Measurements from ENCODE around the gene THAP3.
"Not testable (repeated sequence)": the region's sequence is repeated elsewhere in the genome, so short reads cannot be mapped to it uniquely, and the experiment has no call there.

Gene THAP3

DNA sequence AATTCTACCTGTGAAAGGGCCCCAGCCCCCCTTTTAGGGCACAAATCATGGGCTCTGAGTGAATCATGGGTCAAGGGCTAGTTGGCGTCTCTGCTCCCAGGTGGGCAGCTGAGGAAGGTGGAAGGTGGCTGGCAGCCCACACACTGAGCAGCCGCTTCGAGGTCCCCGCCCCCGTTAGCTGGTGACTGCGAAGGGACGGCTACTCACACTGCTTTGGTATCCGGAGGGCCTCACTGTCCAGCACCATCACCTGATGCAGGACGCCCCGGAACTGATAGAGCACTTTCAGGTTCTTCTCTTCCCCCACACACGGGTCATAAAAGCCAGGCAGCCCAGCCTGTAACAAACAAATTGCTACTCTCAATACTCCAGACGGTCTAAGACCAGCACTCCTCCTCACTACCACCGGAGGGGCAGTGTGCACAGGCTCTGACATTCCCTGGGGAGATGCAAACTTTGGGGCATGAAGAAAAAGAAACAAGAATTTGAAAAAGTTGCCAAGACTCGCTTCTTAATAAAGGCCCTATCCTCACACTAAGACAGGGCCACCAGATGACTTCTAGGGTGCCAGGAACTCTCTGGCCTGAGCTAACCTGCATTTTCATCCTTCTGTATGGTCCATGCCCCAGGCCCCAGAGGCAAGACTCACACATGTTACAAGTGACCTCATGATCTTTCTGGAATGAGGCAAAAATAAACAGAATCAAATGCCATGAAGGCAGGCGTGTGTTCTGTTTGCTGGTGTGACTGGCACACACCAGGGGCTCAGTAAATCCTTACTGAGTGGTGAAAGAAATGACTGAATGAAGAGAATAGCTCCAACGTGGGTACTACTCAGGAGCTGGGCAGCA, 11.5 kb downstream of the THAP3 start:
- DNase-seq, result no peak

DNA sequence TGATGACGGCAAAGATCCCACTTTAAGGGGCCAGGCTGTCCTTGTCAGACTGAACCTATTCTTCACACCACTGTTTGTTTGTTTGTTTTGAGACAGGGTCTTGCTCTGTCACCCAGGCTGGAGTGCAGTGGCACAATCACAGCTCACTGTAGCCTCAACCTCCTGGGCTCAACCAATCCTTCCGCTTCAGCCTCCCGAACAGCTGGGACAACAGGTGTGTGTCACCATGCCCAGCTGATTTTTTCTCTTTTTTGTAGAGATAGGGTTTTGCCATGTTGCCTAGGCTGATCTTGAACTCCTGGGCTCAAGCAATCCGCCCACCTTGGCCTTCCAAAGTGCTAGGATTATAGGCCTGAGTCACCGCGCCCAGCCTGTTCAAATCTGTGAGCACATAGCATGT, 12.1 kb downstream of the THAP3 start:
- DNase-seq, result not testable (repeated sequence)

DNA sequence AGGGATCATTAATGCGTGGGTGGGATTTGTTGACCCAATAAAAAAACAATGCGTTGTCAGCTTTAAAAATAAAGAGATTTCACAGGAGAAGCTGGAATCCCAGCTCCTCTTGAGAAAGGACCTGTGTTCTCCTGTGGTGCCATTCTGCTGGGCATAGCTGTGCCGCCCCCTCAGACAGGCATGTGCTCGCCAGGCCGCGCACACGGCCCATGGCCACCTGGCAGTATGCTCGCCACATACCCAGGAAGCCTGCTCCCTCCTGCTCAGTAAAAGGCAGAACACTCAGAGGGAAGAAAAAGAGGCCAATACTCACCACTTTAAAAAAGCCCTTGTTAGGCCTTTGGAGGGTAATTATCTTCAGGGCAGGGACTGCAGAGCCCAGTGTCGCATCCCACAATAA, 13.1 kb downstream of the THAP3 start:
- no peak for DNase-seq

DNA sequence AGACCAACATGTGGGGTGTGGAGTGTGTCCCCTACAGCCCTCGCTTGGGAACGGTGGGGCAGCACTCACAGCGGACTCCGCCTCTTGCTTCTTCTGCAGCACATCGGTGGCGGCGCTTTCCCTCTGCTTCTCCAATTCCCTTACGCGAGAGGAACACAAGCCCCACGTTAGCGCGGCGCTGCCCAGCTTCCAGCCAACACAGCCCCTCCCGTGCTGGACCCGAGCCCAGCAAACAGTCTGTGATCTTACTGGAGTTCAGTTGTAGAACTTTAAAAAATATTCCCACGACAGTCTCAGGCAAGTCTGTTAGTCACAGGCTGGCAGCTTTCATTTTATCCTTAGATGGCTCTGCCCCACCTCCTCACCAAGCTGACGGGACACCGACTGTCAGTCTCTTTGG, 13.6 kb downstream of the THAP3 start:
- DNase-seq, result no peak

DNA sequence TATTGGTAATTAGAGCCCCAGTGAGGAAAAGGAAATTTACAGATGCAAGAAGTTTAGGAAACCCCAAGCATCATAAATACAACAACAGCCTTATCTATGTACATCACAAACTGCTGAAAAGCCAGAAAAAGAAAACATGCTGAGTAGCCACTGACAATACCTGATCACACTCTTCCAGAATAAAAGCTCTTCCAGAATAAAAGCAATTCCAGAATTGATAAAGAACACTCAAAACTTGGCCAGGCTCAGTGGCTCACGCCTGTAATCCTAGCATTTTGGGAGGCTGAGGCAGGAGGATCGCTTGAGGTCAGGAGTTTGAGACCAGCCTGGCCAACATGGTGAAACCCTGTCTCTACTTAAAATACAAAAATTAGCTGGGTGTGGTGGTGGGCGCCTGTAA, 16.2 kb downstream of the THAP3 start:
- not testable (repeated sequence) for DNase-seq

DNA sequence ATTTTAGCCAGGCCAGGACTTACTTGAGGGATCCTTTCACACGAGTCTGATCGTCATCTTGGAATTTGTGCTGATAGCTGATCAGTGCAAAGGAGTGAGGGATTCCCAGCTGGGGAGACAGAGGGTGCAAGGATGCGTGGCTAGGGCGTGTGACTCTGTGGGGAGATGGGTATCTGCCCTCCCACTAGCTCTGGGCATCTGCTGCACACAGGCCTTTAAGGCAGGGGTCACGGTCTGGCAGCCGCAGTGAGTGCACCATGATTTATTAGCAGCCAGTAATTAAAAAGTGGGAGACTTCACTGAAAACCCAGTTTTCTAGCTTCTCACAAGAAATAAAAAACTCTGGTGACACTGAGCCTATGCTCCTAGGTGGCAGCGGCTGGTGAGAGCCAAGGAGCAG, 20.4 kb downstream of the THAP3 start:
- no peak for DNase-seq

DNA sequence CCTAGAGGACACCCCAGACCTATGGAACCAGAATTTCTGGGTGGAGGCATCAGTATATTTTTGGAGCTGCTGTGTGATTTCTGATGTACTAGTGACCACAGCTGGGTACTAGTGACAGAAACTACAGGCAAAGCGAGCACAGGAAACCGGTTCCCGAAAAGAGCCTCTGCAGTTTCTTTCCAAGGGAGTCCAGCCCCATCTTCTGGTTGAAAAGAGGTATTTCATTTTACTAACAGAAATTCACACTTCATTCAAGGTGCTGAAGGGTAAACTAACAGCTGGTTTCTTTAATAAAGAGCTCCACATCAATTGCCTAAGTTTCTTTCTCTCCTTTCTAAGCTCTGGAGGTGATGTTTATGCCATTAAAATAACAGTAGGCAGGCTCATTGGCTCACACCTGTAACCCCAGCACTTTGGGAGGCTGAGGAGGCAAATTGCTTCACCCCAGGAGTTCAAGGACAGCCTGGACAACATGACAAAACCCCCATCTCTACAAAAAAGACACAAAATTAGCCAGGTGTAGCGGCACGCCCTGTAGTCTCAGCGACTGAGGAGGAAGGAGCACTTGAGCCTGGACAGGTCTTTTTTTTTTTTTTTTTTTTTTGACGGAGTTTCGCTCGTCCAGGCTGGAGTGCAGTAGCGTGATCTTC, 22.0 kb downstream of the THAP3 start:
- no peak for DNase-seq

DNA sequence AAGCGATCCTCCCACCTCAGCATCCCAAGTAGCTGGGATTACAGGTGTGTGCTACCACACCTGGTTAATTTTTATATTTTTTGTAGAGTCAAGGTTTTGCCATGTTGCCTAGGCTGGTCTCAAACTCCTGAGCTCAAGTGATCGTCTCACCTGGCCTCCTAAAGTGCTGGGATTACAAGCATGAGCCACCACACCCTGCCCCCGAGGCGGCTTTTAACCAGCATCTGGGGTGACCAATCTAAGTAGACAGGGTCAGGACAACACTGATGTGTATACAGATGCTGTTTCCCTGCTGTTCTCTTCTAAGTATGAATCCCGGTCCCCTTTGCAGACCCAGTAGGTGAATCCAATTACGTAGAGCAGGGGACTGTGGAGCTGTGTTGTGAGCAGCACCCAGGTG, 23.9 kb downstream of the THAP3 start:
- DNase-seq, result no peak

DNA sequence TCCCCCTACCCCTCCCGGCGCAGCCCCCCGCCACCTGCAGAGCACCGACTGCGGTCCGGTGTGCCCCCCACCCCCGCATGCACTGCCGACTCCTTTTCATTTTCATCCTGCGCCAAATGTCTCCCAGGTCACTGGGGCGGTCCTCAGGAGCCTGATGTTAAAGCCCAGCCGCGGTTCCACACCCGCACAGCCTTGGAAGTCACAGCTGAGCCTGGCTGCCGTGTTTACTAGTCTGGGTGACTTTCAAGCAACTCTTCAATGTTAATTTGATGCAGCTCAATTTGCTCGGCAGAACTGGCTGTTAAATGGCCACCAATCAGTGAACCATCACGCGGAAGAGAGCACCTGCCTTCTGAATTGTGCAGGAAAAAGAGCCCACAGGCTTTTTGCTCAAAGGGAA, 27.2 kb downstream of the THAP3 start:
- DNase-seq, result no peak

DNA sequence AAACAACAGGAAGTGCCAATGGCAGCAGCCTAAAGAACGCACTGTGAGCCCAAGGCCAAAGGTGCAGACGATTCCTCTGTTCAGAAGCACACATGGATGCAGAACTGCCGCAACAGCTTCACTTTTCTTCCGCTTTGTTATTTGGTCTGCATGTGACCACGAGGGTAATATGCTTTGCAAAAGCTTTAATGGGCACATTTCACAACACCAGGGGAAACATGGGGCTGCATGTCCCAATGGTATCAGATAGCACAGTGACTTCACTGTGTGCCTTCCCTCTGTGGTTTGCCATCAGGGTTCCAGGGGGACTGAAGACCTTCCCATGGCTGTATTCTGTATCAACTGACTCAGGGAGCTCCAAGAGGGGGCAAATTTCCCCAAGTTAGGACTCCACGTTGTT, 28.3 kb downstream of the THAP3 start:
- no peak for DNase-seq

DNA sequence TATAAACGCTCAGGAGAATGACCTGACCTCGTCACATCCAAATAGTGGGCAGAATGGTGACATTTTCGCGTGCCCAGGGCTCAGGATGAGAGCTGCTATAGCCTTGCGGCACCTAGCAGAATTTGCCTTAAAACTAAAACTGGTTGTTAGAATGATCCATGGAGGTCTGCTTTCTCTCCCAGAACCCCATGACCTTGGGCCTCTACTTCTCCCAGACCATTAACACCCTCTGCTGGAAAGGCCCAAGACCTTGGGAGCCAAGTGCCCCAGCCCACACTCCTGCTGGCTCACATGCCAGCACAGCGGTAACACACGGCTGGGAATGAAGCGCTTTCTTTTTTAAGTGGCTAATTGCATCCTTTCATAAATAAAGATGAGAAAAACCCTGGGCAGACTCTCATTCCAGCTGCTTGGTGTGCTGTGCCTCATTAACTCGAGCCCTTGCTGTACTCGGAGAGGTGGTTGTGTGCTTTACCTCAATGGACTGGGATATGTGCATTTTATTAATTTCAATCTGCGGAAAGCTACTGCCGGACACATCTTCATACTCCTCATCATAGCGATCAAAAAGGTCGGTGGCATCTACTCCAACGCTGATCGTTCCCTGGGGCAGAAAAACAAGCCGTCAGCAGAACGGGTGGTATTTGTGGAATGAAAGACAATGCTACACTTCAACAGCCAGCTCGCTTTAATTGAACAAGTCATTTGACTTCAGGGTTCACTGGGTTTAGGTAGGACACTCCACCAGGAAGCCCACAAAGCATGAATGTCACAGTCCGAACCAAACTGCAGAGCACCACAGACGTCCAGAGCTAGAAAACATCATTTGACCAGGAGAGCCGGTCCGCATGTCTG, 29.0 kb downstream of the THAP3 start:
- no peak for DNase-seq

DNA sequence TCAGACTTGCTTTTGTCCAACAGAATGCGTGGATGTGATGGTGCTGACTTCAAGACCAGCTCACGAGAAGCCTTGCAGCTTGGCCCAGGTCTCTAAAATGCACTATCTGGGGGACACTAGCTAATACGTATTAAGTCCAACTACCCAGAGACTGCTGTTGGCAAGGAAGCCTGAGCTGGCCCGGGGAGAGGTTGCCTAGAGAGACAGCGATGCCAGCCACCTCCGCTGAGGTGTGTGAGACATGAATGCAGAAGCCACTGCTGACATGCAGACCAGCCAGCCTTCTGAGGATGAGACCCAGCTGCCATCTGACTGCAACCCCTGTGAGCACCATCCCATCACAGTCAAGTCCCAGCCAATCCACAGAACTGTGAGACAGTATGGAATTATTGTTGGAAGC, 32.5 kb downstream of the THAP3 start:
- DNase-seq, result no peak

DNA sequence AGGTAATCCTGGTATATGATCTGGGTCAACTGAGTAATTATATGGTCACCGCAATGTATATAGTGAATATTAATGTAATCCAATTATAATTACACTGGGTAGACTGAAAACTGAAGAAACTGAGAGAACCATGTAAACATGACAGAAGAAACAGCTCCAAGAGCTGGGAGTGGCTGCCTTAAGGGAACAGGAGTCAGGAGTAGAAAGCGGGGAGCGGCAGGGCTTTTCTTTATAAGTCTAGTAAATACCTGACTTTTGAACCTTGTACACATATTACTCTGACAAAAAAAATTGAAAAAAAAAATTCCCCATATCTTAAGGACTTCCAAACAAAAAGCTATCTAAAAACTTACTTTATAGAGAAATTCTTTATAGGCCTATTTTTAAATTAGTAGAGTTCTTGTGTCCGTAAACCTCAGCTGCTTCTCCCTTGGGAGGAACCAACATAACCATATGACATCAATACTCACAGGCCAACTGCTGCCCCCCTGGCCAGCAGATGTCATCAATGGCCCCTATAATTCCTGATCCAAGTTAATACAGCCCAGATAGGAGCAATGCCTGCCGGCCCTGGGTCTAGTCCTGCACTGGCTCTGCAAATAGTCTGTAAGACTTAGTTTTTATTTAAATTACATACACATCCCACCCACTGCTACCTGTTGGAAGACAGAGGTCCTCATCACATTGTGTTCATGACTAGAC, 33.8 kb downstream of the THAP3 start:
- DNase-seq, result no peak

DNA sequence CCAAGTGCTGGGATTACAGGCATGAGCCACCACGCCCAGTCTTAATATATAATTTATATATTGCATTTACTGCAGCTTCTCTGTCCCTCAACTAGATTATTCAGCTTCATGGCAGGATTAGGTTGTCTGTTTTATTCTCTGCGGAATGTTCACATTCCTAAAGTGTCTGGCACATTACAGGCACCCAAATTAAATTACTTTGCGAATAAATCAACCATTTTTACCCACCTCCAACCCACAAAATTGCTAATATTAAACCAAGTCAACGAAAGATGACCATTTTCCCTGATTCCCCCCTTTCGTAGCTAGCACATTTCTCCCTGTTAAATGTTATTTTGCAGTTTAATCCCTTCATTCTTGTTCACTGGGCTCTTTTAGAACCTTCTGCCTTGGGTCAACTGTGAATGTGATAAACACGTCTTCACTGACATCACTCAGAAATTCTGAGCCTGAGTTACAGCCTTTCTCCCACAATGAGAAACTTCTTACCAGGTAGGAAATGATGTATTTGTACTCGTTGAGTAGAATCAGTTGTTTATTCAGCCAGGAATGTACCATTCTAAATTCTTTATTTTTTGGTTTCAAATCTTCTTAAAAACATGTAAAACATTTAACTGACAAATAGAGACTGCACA, 35.9 kb downstream of the THAP3 start:
- no peak for DNase-seq

DNA sequence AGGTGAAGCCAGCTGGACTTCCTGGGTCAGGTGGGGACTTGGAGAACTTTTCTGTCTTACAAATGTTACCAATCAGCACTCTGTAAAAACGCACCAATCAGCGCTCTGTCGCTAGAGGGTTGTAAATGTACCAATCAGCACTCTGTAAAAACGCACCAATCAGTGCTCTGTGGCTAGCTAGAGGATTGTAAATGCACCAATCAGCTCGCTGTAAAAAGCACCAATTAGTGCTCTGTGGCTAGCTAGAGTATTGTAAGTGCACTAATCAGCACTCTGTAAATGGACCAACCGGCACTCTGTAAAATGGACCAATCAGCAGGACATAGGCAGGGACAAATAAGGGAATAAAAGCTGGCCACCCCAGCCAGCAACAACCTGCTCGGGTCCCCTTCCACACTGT, 37.8 kb downstream of the THAP3 start:
- not testable (repeated sequence) for DNase-seq

DNA sequence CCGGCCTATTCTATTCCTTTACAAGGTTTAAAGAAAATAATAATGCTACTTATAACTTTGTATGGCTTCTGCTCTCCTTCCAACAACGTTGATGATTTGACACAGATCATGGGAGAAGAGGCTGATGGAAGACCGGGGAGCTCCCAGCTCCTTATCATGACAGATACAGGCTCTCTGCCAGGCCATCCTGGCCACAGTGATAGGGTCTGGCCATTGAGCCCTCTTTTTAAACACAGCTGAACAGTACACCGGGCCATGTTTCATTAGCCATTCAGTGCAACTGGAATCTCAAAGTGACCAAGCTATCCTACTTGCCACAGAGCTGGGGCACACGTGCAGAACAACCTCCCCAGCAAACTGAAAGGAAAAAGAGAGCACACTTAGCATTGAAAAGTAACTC, 42.0 kb downstream of the THAP3 start:
- DNase-seq, result no peak

DNA sequence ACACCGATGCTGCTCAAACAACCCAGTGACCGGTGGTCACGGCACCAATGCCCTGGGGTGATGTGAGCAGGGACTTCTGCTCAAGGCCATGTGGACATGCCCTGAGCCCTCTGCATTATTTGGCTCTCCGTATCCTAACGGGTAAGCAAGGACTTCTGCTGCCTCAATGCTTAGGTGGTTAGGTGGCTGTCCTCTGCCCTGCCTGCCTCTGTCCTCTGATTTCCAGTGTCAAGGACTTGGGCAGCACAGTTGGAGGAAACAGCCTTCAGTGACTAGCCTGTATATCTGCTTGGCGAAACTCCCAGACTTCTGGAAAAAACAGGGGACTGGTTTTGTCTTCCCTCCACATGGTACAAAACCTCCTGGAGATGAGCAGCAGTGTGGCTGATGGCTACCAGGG, 42.5 kb downstream of the THAP3 start:
- DNase-seq, result no peak

DNA sequence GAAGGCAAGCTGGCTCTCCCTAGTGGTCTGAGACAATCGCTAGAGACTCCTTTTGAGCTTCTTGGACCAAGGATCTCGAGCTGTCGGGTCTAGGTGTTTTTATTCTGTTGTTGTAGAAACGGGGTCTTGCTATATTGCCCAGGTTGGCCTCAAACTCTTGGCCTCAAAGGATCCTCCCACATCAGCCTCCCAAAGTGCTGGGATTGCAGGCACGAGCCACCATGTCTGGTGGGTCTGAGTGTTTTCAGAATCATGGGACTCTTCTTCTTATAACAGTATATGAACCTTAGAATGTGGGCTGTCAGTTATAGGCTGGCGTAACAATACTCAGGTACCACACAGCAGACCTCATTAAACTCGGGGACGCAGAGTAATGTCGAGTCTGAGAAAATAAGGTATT, 43.8 kb downstream of the THAP3 start:
- DNase-seq, result no peak

DNA sequence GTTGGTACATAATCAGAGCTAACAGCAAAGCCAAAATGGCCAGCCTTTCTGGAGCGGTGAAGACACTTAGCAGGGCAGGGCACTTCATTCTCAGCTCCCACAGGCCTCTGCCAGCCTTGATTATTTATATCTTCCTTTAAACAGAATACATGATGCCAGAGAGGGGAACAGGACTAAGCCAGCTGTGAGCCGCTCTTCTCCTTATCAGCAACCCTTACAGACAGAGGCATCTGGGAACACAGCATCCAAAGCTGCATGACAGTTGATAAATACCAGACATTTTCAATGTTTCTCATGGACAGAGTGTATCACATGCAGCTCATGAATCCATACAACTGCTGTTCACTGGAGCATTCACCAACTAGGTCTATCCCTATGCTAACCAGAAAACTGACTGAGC, 47.9 kb downstream of the THAP3 start:
- no peak for DNase-seq

DNA sequence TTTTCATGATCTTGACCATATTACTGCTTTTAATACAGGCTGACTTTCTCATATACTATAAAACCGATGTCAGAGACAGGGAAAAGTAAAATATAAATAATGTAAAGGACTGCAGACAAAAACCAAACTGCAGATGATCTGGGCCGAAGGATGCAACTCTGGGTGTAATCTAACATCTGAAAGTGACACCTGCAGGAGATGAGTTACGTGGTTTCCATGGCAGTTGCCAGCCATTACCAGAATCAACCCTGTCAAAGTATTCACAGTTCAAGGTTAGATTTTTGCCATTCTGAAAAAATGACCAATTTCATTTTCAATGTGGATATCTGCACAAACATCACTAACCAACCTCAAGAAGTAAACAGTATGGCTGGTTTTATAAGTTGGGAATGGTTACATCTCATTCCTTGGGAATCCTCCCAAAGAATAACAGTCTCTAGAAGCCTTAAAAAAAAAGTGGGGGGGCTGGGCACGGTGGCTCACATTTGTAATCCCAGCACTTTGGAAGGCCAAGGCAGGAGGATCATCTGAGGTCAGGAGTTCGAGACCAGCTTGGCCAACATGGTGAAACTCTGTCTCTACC, 49.2 kb downstream of the THAP3 start:
- no peak for DNase-seq

DNA sequence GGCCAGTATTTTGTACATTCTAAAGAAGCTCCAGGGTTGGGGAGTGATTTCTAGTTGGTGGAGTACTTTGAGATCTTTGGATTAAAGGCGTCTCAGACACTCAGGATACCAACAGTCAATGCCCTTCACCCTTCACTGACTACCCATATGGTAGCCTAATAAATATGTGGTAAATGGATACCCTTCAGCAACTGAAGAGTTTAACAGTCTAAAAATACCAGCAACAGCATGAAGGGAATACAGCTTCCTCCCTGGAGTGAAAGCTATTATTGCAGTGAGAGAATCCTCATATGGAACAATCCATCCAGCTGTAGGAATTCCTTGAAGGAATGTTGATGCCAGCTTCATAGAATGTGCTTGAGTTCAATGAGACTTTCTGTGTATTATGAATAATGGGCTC, 50.1 kb downstream of the THAP3 start:
- no peak for DNase-seq

DNA sequence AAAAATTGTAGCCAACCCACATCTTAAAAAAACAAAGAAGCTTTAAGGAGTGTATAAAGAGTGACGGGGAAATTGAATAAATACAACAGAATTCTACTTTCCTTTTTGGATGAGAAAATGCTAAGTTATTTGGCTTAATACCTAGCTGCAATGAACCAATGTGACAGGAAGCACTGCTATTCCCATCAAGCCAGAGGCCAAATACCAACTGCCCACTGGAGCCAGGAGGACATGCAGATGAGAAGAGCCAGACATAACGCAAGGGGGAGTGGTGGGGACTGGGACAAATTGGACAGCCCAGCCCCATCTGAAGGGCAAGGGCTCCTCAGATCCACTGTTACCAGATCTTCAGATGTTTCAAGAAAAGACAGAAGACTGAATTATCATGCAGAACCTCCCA, 51.3 kb downstream of the THAP3 start:
- no peak for DNase-seq

Data from GOT3 (cell line).